OCI-M2 (cell line): ENCODE results near the gene UBE2L6.

Experiments
- DNase-seq: peaks from one replicate; lab custom pipeline; 2025; ENCODE audit not compliant: unreplicated experiment; lab: John Stamatoyannopoulos, UW

The UBE2L6 gene

GRCh38 chr11:57530596-57531507, 36.6 kb downstream of the UBE2L6 start, which contains the start of gene TIMM10:
Gene TIMM10, minus strand, starts transcription at chr11:57530754. Its CDS starts 565 bp downstream, at chr11:57530189.
- DNase-seq = peak; percentile 60

GRCh38 chr11:57530215-57530595, 37.3 kb downstream of the UBE2L6 start:
- DNase-seq = no peak

GRCh38 chr11:57529012-57529411, 38.5 kb downstream of the UBE2L6 start:
- no peak for DNase-seq

- peak; percentile 54 for DNase-seq
Observed at GRCh38 chr11:57527056-57527631, 40.3 kb downstream of the UBE2L6 start.

GRCh38 chr11:57523419-57523818, 44.1 kb downstream of the UBE2L6 start:
- no peak for DNase-seq

- no peak for DNase-seq
Observed at GRCh38 chr11:57521116-57521515, 46.4 kb downstream of the UBE2L6 start.

- DNase-seq = no peak
Observed at GRCh38 chr11:57516061-57516443, 51.4 kb downstream of the UBE2L6 start.

GRCh38 chr11:57515332-57516060, 52.0 kb downstream of the UBE2L6 start, which contains the start of gene SLC43A1:
Gene SLC43A1, minus strand, starts transcription at chr11:57515702. Its CDS starts 1,591 bp downstream, at chr11:57514111.
- no peak for DNase-seq

- DNase-seq = no peak
Observed at GRCh38 chr11:57514538-57515331, 52.7 kb downstream of the UBE2L6 start.

- DNase-seq = no peak
Observed at GRCh38 chr11:57513911-57514537, 53.4 kb downstream of the UBE2L6 start.

- DNase-seq = no peak
Observed at GRCh38 chr11:57513452-57513795, 54.0 kb downstream of the UBE2L6 start.

GRCh38 chr11:57512646-57513451, 54.6 kb downstream of the UBE2L6 start:
- no peak for DNase-seq

GRCh38 chr11:57511741-57512430, 55.6 kb downstream of the UBE2L6 start:
- no peak for DNase-seq

GRCh38 chr11:57508341-57509170, 58.9 kb downstream of the UBE2L6 start:
- DNase-seq = no peak

- DNase-seq = no peak
Observed at GRCh38 chr11:57506522-57506921, 61.0 kb downstream of the UBE2L6 start.

GRCh38 chr11:57504511-57504910, 63.0 kb downstream of the UBE2L6 start:
- DNase-seq = no peak

- no peak for DNase-seq
Observed at GRCh38 chr11:57502870-57503269, 64.6 kb downstream of the UBE2L6 start.

- no peak for DNase-seq
Observed at GRCh38 chr11:57502376-57502775, 65.1 kb downstream of the UBE2L6 start.
